Measurements from ENCODE around the gene ZNF652.
A peak's percentile ranks its signal among the peaks of the same experiment; 100 is the strongest.

The ZNF652 gene

GRCh38 chr17:49358641-49359247 is 3.3 kb downstream of the ZNF652 start:
- DNase-seq (ENCODE audit: low read depth) = no peak

GRCh38 chr17:49357516-49357915 is 4.5 kb downstream of the ZNF652 start:
- no peak for DNase-seq (ENCODE audit: low read depth)

DNA sequence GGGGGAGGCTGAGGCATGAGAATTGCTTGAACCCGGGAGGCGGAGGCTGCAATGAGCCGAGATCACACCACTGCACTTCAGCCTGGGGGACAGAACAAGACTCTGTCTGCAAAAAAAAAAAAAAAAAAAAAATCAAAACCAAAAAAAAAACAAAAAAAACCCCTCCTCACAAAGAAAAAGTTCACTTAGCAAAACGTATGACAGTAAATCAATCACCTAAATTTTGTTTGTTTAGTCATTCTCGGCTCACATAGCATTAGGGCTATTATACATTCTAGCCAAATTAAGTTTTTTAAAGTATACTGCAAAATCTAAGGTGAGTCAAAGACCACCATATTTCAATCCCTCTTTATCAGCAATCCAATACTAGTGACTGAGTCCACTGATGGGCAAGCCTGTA is 5.7 kb downstream of the ZNF652 start:
- no peak for DNase-seq (ENCODE audit: low read depth)

DNA sequence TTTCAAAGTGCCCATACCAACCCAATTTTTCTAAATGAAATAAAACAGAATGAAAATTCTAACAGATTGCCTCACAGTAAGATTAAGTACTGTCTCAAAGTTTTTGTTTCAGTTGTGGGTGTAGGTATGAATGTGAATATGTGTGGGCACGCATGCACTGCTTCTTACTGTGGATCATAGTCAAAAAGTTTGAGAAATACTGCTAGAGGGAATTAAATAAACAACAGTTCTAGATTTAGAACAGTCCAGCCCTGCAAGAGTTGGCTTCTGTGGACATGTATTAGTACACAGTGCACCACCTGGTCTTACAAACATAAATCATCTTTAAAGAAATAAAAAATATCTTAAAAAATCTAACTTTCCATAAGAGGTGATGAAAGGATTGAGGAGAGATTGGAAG is 8.4 kb downstream of the ZNF652 start:
- DNase-seq (ENCODE audit: low read depth) = no peak

GRCh38 chr17:49352587-49353154 is 9.4 kb downstream of the ZNF652 start:
- DNase-seq (ENCODE audit: low read depth) = no peak

- DNase-seq (ENCODE audit: low read depth) = no peak
Measured at GRCh38 chr17:49351572-49352140, 10.4 kb downstream of the ZNF652 start.

GRCh38 chr17:49349541-49349940 is 12.5 kb downstream of the ZNF652 start:
- no peak for DNase-seq (ENCODE audit: low read depth)

DNA sequence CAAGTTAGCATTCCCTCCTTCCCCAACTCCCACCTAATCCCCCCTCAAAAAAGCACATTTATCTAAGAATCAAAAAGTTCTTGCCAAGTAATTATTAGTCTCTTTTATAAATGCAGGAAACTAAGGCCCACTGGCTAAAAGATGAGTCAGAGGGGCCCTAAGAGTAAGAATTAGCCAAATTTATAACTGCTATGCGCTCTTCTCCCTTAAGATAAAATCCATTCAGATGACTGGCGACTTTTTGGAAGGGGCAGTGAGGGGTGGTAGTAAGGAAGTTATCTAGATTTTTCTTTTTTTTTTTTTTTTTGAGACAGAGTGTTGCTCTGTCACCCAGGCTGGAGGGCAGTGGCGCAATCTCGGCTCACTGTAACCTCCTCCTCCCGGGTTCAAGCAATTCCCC is 17.1 kb downstream of the ZNF652 start:
- DNase-seq (ENCODE audit: low read depth) = no peak

DNA sequence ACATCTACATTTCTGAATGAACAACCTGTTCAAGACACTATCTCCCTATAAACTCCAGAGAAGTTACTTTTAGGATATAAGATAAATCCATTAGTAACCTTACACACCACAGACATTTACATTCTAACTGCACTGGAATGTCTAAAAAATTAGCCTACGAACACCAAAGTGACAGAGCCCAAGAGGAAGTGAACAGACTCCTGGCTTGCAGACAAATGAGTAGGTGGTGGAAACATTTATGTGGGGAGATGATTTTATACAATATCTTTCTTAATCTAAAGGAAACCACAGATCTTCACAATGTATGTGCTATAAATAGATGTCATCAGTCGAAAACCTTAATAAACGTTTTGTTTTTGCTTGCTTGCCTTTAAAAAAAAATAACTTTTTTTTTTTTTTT is 18.8 kb downstream of the ZNF652 start:
- DNase-seq (ENCODE audit: low read depth) = peak; percentile 63

DNA sequence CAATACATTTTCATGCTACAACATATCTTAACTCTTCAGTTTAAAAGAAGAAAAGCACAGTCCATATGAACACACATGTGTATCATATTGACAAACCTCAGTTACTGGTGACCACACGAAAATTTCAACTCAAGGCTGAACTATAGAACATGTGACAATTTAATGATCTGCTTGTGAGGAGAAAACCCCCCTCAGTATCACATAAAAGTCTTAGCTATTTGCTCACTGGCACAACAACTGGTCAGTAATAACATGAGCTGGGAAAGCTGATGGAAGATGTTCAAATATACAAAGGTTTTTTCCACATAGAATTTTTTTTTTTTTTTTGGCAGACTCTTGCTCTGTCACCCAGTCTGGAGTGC is 19.5 kb downstream of the ZNF652 start:
- no peak for DNase-seq (ENCODE audit: low read depth)

DNA sequence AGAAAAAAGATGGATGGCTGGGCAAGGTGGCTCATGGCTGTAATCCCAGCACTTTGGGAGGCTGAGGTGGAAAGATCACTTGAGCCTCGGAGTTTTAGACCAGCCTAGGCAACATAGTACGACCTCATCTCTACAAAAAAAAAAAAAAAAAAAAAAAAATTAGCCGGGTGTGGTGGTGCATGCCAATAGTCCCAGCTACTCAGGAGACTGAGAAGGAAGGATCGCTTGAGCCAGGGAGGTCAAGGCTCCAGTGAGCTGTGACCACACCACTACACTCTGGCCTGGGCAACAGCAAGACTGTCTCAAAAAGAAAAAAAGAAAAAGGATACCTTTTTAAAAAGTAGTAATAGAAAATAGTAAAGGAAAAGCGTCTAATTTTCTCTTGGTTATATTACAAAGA is 20.7 kb downstream of the ZNF652 start:
- DNase-seq (ENCODE audit: low read depth) = no peak

DNA sequence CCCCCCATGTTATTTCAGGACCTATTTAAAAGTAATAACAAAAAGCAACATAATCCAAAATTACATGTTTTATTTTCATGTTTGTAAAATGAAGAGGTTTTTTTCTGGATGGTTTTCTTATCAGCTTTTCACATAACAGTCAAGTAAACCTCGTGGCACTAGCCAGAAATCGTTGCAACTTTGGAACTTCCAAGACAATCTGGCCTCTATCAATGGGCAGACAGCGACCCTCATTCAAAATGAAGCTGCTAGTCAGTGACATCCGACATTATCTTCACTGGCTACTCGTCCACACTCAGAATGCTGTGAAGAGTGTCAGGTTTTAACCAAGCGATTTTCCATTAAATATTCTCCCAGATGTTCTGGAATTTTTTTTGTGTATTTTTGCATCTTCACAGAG is 22.7 kb downstream of the ZNF652 start:
- DNase-seq (ENCODE audit: low read depth) = no peak

GRCh38 chr17:49338883-49339282 is 23.2 kb downstream of the ZNF652 start:
- no peak for DNase-seq (ENCODE audit: low read depth)

DNA sequence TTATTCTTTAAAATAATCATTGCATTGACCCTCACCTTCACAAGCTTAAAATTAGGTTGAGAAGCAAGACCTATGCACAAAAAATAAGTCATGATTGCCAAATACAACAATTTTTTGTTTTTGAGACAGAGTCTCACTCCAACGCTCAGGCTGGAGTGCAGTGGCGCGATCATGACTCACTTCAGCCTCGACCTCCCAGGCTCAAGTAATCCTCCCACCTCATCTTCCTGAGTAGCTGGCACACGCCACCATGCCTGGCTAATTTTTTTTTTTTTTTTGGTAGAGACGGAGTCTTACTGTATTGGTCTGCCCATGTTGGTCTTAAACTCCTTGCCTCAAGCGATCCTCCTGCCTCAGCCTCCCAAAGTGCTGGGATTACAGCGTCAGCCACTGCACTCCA is 24.2 kb downstream of the ZNF652 start:
- DNase-seq (ENCODE audit: low read depth) = peak; percentile 26

DNA sequence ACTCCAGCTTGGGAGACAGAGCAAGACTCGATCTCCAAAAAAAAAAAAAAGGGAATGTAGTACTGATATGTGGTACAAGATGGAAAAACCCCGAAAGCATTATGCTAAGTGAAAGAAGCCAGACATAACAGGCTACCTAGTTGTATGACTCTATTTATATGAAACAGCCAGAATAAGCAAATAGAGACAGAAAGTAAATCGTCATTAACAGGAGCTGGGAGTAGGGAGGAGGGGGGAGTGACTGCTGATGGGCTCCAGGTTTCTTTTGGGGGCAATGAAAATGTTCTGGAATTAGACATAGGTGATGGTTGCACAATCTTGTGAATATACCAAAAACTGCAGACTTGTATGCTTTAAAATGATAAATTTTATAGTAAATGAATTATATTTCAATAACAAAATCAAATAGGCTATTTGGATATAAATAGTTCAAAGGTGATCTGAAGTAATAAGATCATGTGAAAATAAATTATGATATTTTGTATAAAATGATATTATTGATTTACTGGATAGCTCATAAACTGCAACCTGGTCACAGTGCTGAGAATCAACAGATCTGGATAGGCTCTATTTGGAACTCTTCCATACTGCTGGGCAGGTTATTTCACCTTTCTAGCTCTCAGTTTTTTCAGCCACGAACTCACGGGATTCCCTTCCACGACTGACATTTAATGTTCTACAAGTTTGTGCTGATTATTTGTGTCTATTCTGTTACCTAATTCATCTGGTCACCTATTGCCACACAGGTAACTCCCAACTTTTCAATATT is 27.1 kb downstream of the ZNF652 start:
- DNase-seq (ENCODE audit: low read depth) = no peak

- DNase-seq (ENCODE audit: low read depth) = no peak
Measured at GRCh38 chr17:49333804-49334203, 28.2 kb downstream of the ZNF652 start.

DNA sequence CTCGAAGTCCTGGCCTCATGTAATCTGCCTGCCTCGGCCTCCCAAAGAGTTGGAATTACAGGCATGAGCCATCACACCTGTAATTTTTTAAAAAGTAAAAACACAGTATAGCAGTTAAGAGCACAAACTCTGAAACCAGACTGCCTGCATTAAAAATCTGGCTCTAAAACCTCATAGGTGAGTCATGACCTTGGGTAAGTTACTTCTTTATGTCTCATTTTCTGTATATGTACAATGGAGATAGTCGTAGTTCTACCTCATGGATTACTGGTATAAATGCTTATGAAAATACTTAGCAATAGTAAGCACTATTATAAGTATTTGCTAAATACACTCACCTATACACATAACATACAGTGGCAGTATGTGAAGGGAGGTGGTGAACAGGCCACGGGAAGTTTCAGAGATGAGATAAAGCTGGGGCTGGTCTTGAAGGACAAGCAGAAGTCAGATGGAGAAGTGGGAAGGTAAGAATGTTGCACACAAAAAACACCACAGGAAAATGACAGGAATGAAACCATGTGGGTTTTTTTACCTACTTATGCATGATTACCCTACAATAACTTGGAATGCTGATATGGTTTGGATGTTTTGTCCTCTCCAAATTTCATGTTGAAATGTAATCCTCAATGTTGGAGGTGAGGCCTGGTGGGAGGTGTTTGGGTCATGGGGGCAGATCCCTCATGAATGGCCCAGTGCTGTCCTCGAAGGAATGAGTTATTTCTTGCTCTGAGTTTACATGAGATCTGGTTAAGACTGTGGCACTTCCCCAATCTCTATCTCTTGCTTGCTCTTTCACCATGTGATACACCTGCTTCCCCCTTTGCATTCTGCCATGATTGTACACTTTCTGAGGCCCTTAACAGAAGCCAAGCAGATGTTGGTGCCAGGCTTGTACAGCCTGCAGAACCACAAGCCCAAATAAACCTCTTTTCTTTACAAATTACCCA is 33.9 kb downstream of the ZNF652 start:
- DNase-seq (ENCODE audit: low read depth) = peak; percentile 47

- DNase-seq (ENCODE audit: low read depth) = no peak
Measured at GRCh38 chr17:49325980-49326379, 36.1 kb downstream of the ZNF652 start.

DNA sequence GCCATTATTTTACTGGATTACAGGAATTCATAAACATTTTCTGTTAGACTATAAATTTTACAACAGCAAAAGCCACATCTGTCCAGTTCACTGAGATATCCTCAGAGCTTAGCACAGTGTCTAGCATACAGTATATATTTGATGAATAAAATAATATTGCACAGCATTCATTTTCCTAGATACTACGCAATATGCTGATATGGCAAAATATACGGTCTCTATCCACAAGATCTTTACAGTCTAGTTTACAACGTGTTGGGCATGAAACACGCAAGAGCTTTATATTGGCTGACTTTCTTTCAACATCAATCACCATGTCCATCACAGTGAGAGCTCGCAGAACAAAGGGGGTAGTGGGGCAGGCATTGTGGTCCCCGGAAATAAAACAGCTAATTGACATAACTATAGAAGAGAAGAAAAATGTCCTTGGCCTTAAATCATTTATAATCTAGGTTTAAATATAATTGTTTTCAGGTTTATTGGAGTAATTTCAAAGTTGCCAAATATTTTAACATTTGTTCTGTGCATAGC is 43.5 kb downstream of the ZNF652 start:
- DNase-seq (ENCODE audit: low read depth) = no peak

- DNase-seq (ENCODE audit: low read depth) = no peak
Measured at GRCh38 chr17:49316889-49317675, 45.0 kb downstream of the ZNF652 start.

DNA sequence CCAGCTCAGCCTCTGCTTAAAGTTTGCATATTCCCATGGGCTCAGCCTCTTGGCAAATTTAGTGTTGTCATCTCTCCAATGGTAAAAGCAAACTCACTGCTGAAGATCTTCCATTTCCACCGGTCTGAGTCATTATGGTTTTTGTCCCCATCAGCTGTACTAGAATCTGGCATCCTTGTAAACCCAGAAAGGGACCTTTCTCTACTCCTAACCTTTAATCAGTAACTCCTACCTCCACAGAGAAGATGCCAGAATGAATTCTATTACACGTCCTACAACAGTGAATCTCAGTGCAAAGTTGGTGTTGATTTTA is 45.8 kb downstream of the ZNF652 start:
- DNase-seq (ENCODE audit: low read depth) = peak; percentile 59
